Motor neuron (in vitro differentiated cells): ENCODE results near the gene U2SURP. TPM values are rescaled to one million over a fixed set of nuclear protein-coding genes. Genes with fewer than 3 reads are reported as not detected.
"Not testable (repeated sequence)": the region's sequence is repeated elsewhere in the genome, so short reads cannot be mapped to it uniquely, and the experiment has no call there.

Experiments
- ATAC-seq, 8 experiments: fragments of 200-7000 bp; cut with Tn5 transposase; replicated peaks in 6 of 8; 2 replicates each; pipeline ENCODE4 v1.8.0; 2021; ENCODE audit warnings: mild to moderate bottlenecking in 8 of 8, moderate library complexity in 8 of 8
- H3K27ac ChIP-seq, 2 donors: fragments of 250-450 bp; sonication (Bioruptor Pico); 2 replicates each; pipeline ENCODE4 v1.9.0; 2021; ENCODE audit warnings: antibody characterized with exemption in 2 of 2, mild to moderate bottlenecking in 2 of 2, moderate library complexity in 1 of 2
- H3K4me1 ChIP-seq, 2 donors: fragments of 250-450 bp; sonication (Bioruptor Pico); replicated peaks in 1 of 2; 2 replicates each; pipeline ENCODE4 v1.6.1; 2021; ENCODE audit warnings: antibody characterized with exemption in 2 of 2, mild to moderate bottlenecking in 2 of 2, moderate library complexity in 1 of 2
- H3K4me3 ChIP-seq, 5 donors: fragments of 250-450 bp; sonication (Bioruptor Pico); 2 replicates each; pipeline ENCODE4 v1.9.0; 2021; ENCODE audit warnings: antibody characterized with exemption in 5 of 5, mild to moderate bottlenecking in 5 of 5, moderate library complexity in 4 of 5
- WGBS, 10 experiments: fragments of 450-650 bp; shearing (Covaris generic); methylation state at CpG; one replicate each; pipeline ENCODE4 v1.0.0; 2022; 5-methylcytosine and 5-hydroxymethylcytosine counted together
- in situ Hi-C, 9 experiments: fragments of 400-800 bp; cut with MboI; loops; one replicate each; pipeline ENCODE4 v1.15.0; 2021; ENCODE audit warnings: low sequenced_read_pairs in 9 of 9, low pct_unique_long_range_greater_than_20kb in 2 of 9; ENCODE audit not compliant: unreplicated experiment in 9 of 9
- total RNA-seq, 8 experiments: library from RNA; unstranded; fragments of 300-600 nt; gene quantifications; 2 replicates each; pipeline versions ENCODE4 v1.2.3 to v1.2.4, GENCODE V29; 2022

The U2SURP gene
- total RNA-seq, 8 experiments from 2014 or later = 57.0 to 176 (median 81.6) TPM

- Histone ChIP-seq H3K27ac (no peak overlapping the region), H3K4me3 (no peak overlapping the region), H3K4me1 (no peaks in the 10 kb centered on the region)
- ATAC-seq = peak in 2 of 8 experiments; percentile 13 to 51
- WGBS, 10 experiments = 44 to 100% (median 90%) methylated on average over 1 to 3 of the region's 3 CpGs
- in situ Hi-C loops = no loop called here
These were observed 34.3 kb downstream of the U2SURP start for GRCh38 chr3:143035466-143036211.

DNA sequence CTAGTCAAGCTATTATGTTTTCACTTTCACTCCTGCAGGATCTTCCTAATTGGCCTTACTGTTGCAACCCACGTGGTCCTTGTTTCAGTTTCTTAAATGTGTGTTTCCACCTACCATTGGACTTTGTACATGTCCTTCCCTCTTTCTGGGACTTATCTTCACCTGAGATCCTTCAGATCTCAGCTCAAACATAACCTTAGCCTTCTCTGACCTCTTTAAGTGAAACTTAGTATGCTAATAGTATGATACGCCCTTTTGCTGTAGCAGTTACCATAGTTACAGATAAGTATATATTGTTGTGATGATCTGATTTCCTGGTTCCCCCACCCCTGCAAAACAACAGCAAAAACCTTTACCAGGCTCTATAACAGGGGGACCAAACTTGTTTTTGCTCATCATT lies 35.2 kb downstream of the U2SURP start:
- Histone ChIP-seq H3K4me3 (no peak overlapping the region), H3K27ac (no peak overlapping the region), H3K4me1 (no peaks in the 10 kb centered on the region)
- ATAC-seq = peak in 2 of 8 experiments; percentile 77 to 87
- WGBS, 10 experiments = 69 to 100% (median 91%) methylated on average over 1 to 2 of the region's 2 CpGs
- in situ Hi-C loops = no loop called here

DNA sequence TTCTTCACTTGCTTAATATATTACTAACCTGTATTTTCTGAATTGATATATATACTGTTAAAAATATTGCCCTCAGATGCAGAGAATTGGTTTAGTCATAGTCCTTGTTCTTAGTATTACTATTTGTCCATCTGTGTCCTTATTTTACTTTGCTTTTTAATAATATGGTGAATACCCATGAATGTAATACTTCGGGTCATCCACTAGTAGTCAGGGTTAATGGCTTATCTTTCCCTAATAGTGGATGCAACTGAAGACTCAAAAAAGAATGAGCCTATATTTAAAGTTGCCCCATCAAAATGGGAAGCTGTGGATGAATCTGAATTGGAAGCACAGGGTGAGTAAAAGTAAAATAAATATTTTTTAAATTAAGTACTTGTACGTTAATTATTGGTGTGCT lies 36.5 kb downstream of the U2SURP start:
- WGBS, 10 experiments = 60 to 94% (median 82%) methylated on average over 1 to 2 of the region's 2 CpGs
- no peak for ATAC-seq
- Histone ChIP-seq H3K27ac (no peak overlapping the region), H3K4me1 (no peaks in the 10 kb centered on the region), H3K4me3 (no peak overlapping the region)
- in situ Hi-C loops = no loop called here

- no peaks in the 10 kb centered on the region for H3K4me1 ChIP-seq
These were observed 39.0 kb downstream of the U2SURP start for GRCh38 chr3:143040261-143040879.

GRCh38 chr3:143041903-143042302 lies 40.5 kb downstream of the U2SURP start:
- in situ Hi-C loops = no loop called here
- H3K4me3 ChIP-seq = no peak overlapping the region
- H3K27ac ChIP-seq = no peak overlapping the region
- 80 to 100% (median 95%) methylated on average over 1 of the region's 1 CpG; no CpG with 5 or more reads in 2 of the 10 experiments for WGBS, 10 experiments
- H3K4me1 ChIP-seq = no peaks in the 10 kb centered on the region
- ATAC-seq = peak in 1 of 8 experiments; percentile 53

More at GRCh38 chr3:143040261-143040879, 39.0 kb downstream of the U2SURP start:
- ATAC-seq = no peak
- in situ Hi-C loops = no loop called here
- Histone ChIP-seq H3K4me3 (no peak overlapping the region), H3K27ac (no peak overlapping the region)
- WGBS, 10 experiments = 38 to 95% (median 83%) methylated on average over 1 to 3 of the region's 3 CpGs

DNA sequence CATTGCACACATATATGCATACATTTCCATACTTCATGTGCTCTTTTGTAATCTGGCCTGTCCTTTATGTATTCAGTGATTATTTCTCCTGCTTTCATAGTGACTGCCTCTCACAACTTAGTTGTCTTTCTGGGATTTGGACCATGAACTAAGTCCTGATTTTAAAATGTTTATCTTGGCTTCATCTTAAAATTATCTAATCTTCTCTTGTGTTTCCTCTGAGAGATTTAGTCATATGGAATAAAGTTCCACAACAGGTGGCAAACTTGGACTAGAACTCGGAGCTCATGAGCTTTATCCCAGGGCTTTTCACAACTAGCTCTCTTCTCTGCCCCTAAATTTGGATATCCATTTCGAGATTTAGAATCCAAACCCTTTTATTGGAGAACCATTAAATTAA lies 44.3 kb downstream of the U2SURP start:
- H3K27ac ChIP-seq = no peak overlapping the region
- ATAC-seq = peak in 2 of 8 experiments; percentile 25 to 69
- in situ Hi-C loops = no loop called here
- WGBS, 10 experiments = 76 to 100% (median 98%) methylated on average over 1 to 2 of the region's 2 CpGs; no CpG with 5 or more reads in 2 of the 10 experiments
- H3K4me1 ChIP-seq = no peaks in the 10 kb centered on the region
- H3K4me3 ChIP-seq = no peak overlapping the region

GRCh38 chr3:143046075-143046474 lies 44.7 kb downstream of the U2SURP start:
- 92 to 100% (median 100%) methylated on average over 1 to 5 of the region's 5 CpGs; no CpG with 5 or more reads in 1 of the 10 experiments for WGBS, 10 experiments
- ATAC-seq, H3K27ac ChIP-seq, H3K4me3 ChIP-seq, H3K4me1 ChIP-seq, in situ Hi-C loops: not testable (repeated sequence)

GRCh38 chr3:143054011-143054410 lies 52.6 kb downstream of the U2SURP start:
- Histone ChIP-seq H3K4me3 (no peak overlapping the region), H3K27ac (no peak overlapping the region), H3K4me1 (no peaks in the 10 kb centered on the region)
- in situ Hi-C loops = no loop called here
- ATAC-seq = no peak
- 79 to 100% (median 100%) methylated on average over 1 to 2 of the region's 2 CpGs; no CpG with 5 or more reads in 1 of the 10 experiments for WGBS, 10 experiments

DNA sequence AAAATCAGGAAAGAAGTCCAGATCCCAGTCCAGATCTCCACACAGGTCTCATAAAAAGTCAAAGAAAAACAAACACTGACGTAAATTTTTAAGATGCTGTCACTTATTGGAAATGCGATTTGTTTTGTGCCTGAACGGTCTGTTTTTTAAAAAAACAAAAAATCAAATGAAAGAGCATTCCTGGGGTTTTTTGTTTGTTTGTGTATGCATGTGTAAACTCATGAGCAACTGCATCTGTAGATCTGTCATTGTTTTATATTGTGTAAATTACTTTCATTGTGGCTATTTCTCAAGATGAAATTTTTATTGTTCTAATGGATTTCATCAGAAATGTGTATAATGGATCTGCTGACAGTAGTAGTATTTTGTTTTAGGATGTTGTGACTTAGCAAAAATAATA lies 55.0 kb downstream of the U2SURP start:
- Histone ChIP-seq H3K27ac (no peak overlapping the region), H3K4me1 (no peaks in the 10 kb centered on the region), H3K4me3 (no peak overlapping the region)
- WGBS, 10 experiments = 60 to 100% (median 97%) methylated on average over 1 to 3 of the region's 3 CpGs
- no peak for ATAC-seq
- in situ Hi-C loops = no loop called here

GRCh38 chr3:143060906-143061305 lies 59.5 kb downstream of the U2SURP start:
- Histone ChIP-seq H3K27ac (no peak overlapping the region), H3K4me3 (no peak overlapping the region), H3K4me1 (no peaks in the 10 kb centered on the region)
- ATAC-seq = no peak
- in situ Hi-C loops = no loop called here
- 81 to 100% (median 97%) methylated on average over 1 to 3 of the region's 3 CpGs for WGBS, 10 experiments

DNA sequence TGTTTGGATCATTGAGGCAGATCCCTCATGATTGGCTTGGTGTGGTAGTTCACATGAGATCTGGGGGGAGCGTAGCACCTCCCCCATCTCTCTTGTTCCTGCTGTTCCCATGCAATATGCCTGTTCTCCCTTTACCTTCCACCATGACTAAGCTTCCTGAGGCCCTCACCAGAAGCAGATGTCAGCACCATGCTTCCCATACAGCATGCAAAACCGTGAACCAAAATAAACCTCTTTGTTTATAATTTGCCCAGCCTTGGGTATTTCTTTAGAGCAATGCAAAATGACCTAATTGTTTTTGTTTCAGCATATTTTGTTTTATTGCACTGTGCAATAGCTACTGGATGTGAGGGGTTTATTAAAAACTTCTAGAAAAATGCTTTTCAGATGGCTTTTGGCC lies 61.6 kb downstream of the U2SURP start:
- Histone ChIP-seq H3K4me1 (no peaks in the 10 kb centered on the region), H3K27ac (no peak overlapping the region), H3K4me3 (no peak overlapping the region)
- in situ Hi-C loops = no loop called here
- 60 to 100% (median 95%) methylated on average over 1 to 2 of the region's 2 CpGs; no CpG with 5 or more reads in 4 of the 10 experiments for WGBS, 10 experiments
- peak in 1 of 8 experiments; percentile 28 for ATAC-seq

GRCh38 chr3:143064777-143065176 lies 63.4 kb downstream of the U2SURP start:
- H3K27ac ChIP-seq = no peak overlapping the region
- no peak overlapping the region for H3K4me3 ChIP-seq
- WGBS, 10 experiments = 80 to 100% (median 95%) methylated on average over 3 to 5 of the region's 5 CpGs; no CpG with 5 or more reads in 2 of the 10 experiments
- in situ Hi-C loops = no loop called here
- no peaks in the 10 kb centered on the region for H3K4me1 ChIP-seq
- ATAC-seq = no peak

DNA sequence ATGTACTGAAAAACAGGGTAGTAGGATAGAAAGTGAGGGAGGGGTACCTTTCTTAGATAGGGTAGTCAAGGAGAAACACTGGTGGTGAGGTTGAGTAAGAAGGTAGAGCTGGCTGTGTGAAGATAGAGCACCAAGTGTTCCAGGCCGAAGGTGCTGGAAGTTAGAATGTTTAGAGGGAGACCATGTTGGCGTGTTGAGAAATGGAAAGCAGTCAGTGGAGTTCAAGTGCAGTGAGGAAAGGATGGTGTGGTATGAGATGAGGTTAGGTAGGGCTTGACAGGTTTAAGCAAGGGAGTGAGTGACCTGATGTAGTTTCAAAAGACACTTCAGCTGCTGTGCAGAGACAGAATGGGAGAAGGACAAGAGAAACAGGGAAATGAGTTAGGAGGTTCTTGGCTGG lies 64.0 kb downstream of the U2SURP start:
- no peak overlapping the region for H3K27ac ChIP-seq
- in situ Hi-C loops = no loop called here
- no peak overlapping the region for H3K4me3 ChIP-seq
- whole genome bisulfite sequencing, 10 experiments = 93 to 100% (median 100%) methylated on average over 1 to 2 of the region's 2 CpGs; no CpG with 5 or more reads in 4 of the 10 experiments
- H3K4me1 ChIP-seq = no peaks in the 10 kb centered on the region
- ATAC-seq = no peak
